HG03175 (cell line): ENCODE measurements around the gene TMED9.
"Not testable (repeated sequence)": the region's sequence is repeated elsewhere in the genome, so short reads cannot be mapped to it uniquely, and the experiment has no call there.

Experiments
- ATAC-seq: cut with Tn5 transposase; IDR thresholded peaks from one replicate; pipeline ENCODE4 v1.9.1; 2021; ENCODE audit warnings: mild to moderate bottlenecking, moderate library complexity; ENCODE audit not compliant: unreplicated experiment

Gene TMED9

GRCh38 chr5:177592010-177592834, at the start of gene TMED9:
TMED9 (plus strand) TSS chr5:177592203; CDS start chr5:177592215, 12 bp downstream.
- peak; percentile 92 for ATAC-seq

GRCh38 chr5:177542816-177543465, 49.1 kb upstream of the TMED9 start:
- no peak for ATAC-seq

GRCh38 chr5:177545487-177546257, 46.3 kb upstream of the TMED9 start:
- no peak for ATAC-seq

GRCh38 chr5:177546258-177546741, 45.7 kb upstream of the TMED9 start:
- no peak for ATAC-seq

- ATAC-seq, result no peak
Measured at GRCh38 chr5:177547736-177548135, 44.3 kb upstream of the TMED9 start.

- no peak for ATAC-seq
Measured at GRCh38 chr5:177548495-177548894, 43.5 kb upstream of the TMED9 start.

GRCh38 chr5:177550122-177550521, 41.9 kb upstream of the TMED9 start:
- no peak for ATAC-seq

GRCh38 chr5:177552839-177553455, 39.1 kb upstream of the TMED9 start:
- ATAC-seq, result no peak

GRCh38 chr5:177553671-177554429, 38.2 kb upstream of the TMED9 start:
- ATAC-seq, result peak; percentile 43

- peak; percentile 94 for ATAC-seq
Measured at GRCh38 chr5:177554474-177555111, 37.4 kb upstream of the TMED9 start, which contains the start of gene FAM193B. FAM193B (minus strand) TSS chr5:177554563; CDS start chr5:177554458, 105 bp downstream.

GRCh38 chr5:177555228-177555627, 36.8 kb upstream of the TMED9 start:
- no peak for ATAC-seq

GRCh38 chr5:177555665-177556064, 36.3 kb upstream of the TMED9 start:
- no peak for ATAC-seq

- ATAC-seq, result no peak
Measured at GRCh38 chr5:177557041-177557647, 34.9 kb upstream of the TMED9 start.

GRCh38 chr5:177557796-177558195, 34.2 kb upstream of the TMED9 start:
- no peak for ATAC-seq

GRCh38 chr5:177559446-177559941, 32.5 kb upstream of the TMED9 start:
- ATAC-seq, result not testable (repeated sequence)

- ATAC-seq, result no peak
Measured at GRCh38 chr5:177565046-177565445, 27.0 kb upstream of the TMED9 start.

- ATAC-seq, result no peak
Measured at GRCh38 chr5:177568326-177568725, 23.7 kb upstream of the TMED9 start.

GRCh38 chr5:177569894-177570293, 22.1 kb upstream of the TMED9 start:
- ATAC-seq, result no peak

- no peak for ATAC-seq
Measured at GRCh38 chr5:177575488-177575887, 16.5 kb upstream of the TMED9 start.
